ENCODE data around the gene ICAM4. TPM values are rescaled to one million over a fixed set of nuclear protein-coding genes. Genes with fewer than 3 reads are reported as not detected.

Gene ICAM4
- total RNA-seq, 2 donors from 2014 or later = 0.42 to 0.85 TPM

- ATAC-seq = no peak
- DNase-seq = no peak
- intact Hi-C loops (cut with DNase I) = no loop called here
These were observed 1.4 kb upstream of the ICAM4 start for GRCh38 chr19:10285393-10285792.

- ATAC-seq = no peak
- intact Hi-C loops (cut with DNase I) = no loop called here
- no peak for DNase-seq
These were observed 2.0 kb downstream of the ICAM4 start for GRCh38 chr19:10288662-10289166.

GRCh38 chr19:10289167-10289835 is 2.5 kb downstream of the ICAM4 start:
- ATAC-seq = peak in 1 of 2 donors; percentile 6
- DNase-seq = peak; percentile 65
- intact Hi-C loops (cut with DNase I) = no loop called here

- no peak for ATAC-seq
- intact Hi-C loops (cut with DNase I) = no loop called here
- DNase-seq = no peak
These were observed 3.1 kb downstream of the ICAM4 start, which contains the start of gene ICAM5 for GRCh38 chr19:10289836-10290356. TSS of gene ICAM5 (plus strand) at chr19:10289952. CDS start at chr19:10290044, 92 bp downstream.

- peak in 1 of 2 donors; percentile 3 for ATAC-seq
- peak; percentile 58 for DNase-seq
- intact Hi-C loops (cut with DNase I) = no loop called here
These were observed 3.7 kb downstream of the ICAM4 start for GRCh38 chr19:10290357-10290875.

- ATAC-seq (peak; percentile 39 to 44), DNase-seq (peak; percentile 73)
- intact Hi-C loops (cut with DNase I) = no loop called here
These were observed 4.3 kb downstream of the ICAM4 start for GRCh38 chr19:10290876-10291553.

GRCh38 chr19:10291554-10292205 is 4.9 kb downstream of the ICAM4 start:
- intact Hi-C loops (cut with DNase I) = no loop called here
- ATAC-seq (no peak), DNase-seq (no peak)

GRCh38 chr19:10292206-10292788 is 5.5 kb downstream of the ICAM4 start:
- ATAC-seq = peak; percentile 65 to 76
- DNase-seq = peak; percentile 87
- intact Hi-C loops (cut with DNase I) = no loop called here

GRCh38 chr19:10292789-10293636 is 6.3 kb downstream of the ICAM4 start:
- intact Hi-C loops (cut with DNase I) = no loop called here
- no peak for DNase-seq
- ATAC-seq = no peak

- DNase-seq (no peak), ATAC-seq (no peak)
- intact Hi-C loops (cut with DNase I) = no loop called here
These were observed 7.0 kb downstream of the ICAM4 start for GRCh38 chr19:10293637-10294367.

GRCh38 chr19:10294368-10294697 is 7.6 kb downstream of the ICAM4 start:
- intact Hi-C loops (cut with DNase I) = no loop called here
- ATAC-seq = no peak
- no peak for DNase-seq

GRCh38 chr19:10295305-10295846 is 8.6 kb downstream of the ICAM4 start:
- intact Hi-C loops (cut with DNase I) = no loop called here
- DNase-seq (no peak), ATAC-seq (no peak)

GRCh38 chr19:10295847-10296591 is 9.3 kb downstream of the ICAM4 start:
- no peak for ATAC-seq
- no peak for DNase-seq
- intact Hi-C loops (cut with DNase I) = no loop called here

GRCh38 chr19:10299545-10300458 is 13.0 kb downstream of the ICAM4 start:
- peak in 1 of 2 donors; percentile 21 for ATAC-seq
- intact Hi-C loops (cut with DNase I) = no loop called here
- no peak for DNase-seq

- peak; percentile 38 to 40 for ATAC-seq
These were observed 18.5 kb downstream of the ICAM4 start for GRCh38 chr19:10305139-10305806.

More at GRCh38 chr19:10305139-10305806, 18.5 kb downstream of the ICAM4 start:
- intact Hi-C loops (cut with DNase I) = no loop called here
- DNase-seq = no peak

All from left cardiac atrium (tissue), 4 donors.